Dendritic cell treated with granulocyte-macrophage colony-stimulating factor and Interleukin-4, amounts not matched to agents 40 ng/mL and 50 ng/mL, for 4 days (primary cell): Measurements from ENCODE around the gene LYPD6B.

Experiments used
- H3K27ac Mint-ChIP-seq: one replicate; pipeline ENCODE4 v1.8.0; 2022; ENCODE audit warnings: mild to moderate bottlenecking, mixed read lengths
- H3K27me3 Mint-ChIP-seq: one replicate; pipeline ENCODE4 v1.8.0; 2022; ENCODE audit warnings: mild to moderate bottlenecking, mixed read lengths
- H3K36me3 Mint-ChIP-seq: one replicate; pipeline ENCODE4 v1.8.0; 2022; ENCODE audit warnings: low read depth, mixed read lengths
- H3K4me1 Mint-ChIP-seq: one replicate; pipeline ENCODE4 v1.8.0; 2022; ENCODE audit warnings: low read depth, mixed read lengths
- H3K4me3 Mint-ChIP-seq: one replicate; pipeline ENCODE4 v1.8.0; 2022; ENCODE audit warnings: mild to moderate bottlenecking, moderate library complexity, mixed read lengths
- H3K9me3 Mint-ChIP-seq: one replicate; pipeline ENCODE4 v1.8.0; 2022; ENCODE audit warnings: mixed read lengths
- intact Hi-C: fragments of 100-400 bp; cut with micrococcal nuclease; formaldehyde crosslinking; loops from one replicate; pipeline ENCODE4 v1.15.0; 2022

LYPD6B gene

GRCh38 chr2:149192427-149192826, 153.9 kb downstream of the LYPD6B start:
- Mint-ChIP-seq H3K27me3 (peaks cover 4% of the 10 kb centered on the region), H3K4me3 (no peak overlapping the region), H3K36me3 (no peaks in the 10 kb centered on the region), H3K4me1 (no peaks in the 10 kb centered on the region), H3K9me3 (no peaks in the 10 kb centered on the region), H3K27ac (no peak overlapping the region)
- intact Hi-C loops, result no loop called here

- Mint-ChIP-seq H3K27ac (no peak overlapping the region), H3K9me3 (no peaks in the 10 kb centered on the region), H3K36me3 (no peaks in the 10 kb centered on the region), H3K4me3 (no peak overlapping the region), H3K4me1 (no peaks in the 10 kb centered on the region), H3K27me3 (peaks cover 4% of the 10 kb centered on the region)
- intact Hi-C loops, result no loop called here
Observed at GRCh38 chr2:149200109-149200520, 161.6 kb downstream of the LYPD6B start.

GRCh38 chr2:149204686-149205085, 166.2 kb downstream of the LYPD6B start:
- Mint-ChIP-seq H3K27me3 (no peaks in the 10 kb centered on the region), H3K4me3 (no peak overlapping the region), H3K36me3 (no peaks in the 10 kb centered on the region), H3K9me3 (no peaks in the 10 kb centered on the region), H3K4me1 (no peaks in the 10 kb centered on the region), H3K27ac (no peak overlapping the region)
- intact Hi-C loops, result no loop called here

GRCh38 chr2:149205143-149205542, 166.6 kb downstream of the LYPD6B start:
- no peaks in the 10 kb centered on the region for H3K27me3 Mint-ChIP-seq
- H3K36me3 Mint-ChIP-seq, result no peaks in the 10 kb centered on the region
- H3K9me3 Mint-ChIP-seq, result no peaks in the 10 kb centered on the region
- intact Hi-C loops, result no loop called here
- H3K4me3 Mint-ChIP-seq, result no peak overlapping the region
- no peaks in the 10 kb centered on the region for H3K4me1 Mint-ChIP-seq
- H3K27ac Mint-ChIP-seq, result no peak overlapping the region

GRCh38 chr2:149213764-149214493, 175.4 kb downstream of the LYPD6B start:
- Mint-ChIP-seq H3K4me1 (no peaks in the 10 kb centered on the region), H3K36me3 (no peaks in the 10 kb centered on the region), H3K4me3 (no peak overlapping the region), H3K27me3 (peaks cover 2% of the 10 kb centered on the region), H3K27ac (no peak overlapping the region), H3K9me3 (no peaks in the 10 kb centered on the region)
- intact Hi-C loops, result no loop called here

- Mint-ChIP-seq H3K4me1 (no peaks in the 10 kb centered on the region), H3K4me3 (no peak overlapping the region), H3K27me3 (peaks cover 2% of the 10 kb centered on the region), H3K27ac (no peak overlapping the region), H3K9me3 (no peaks in the 10 kb centered on the region), H3K36me3 (no peaks in the 10 kb centered on the region)
- intact Hi-C loops, result no loop called here
Observed at GRCh38 chr2:149218497-149218896, 180.0 kb downstream of the LYPD6B start.

GRCh38 chr2:149219856-149220255, 181.4 kb downstream of the LYPD6B start:
- Mint-ChIP-seq H3K27me3 (peaks cover 2% of the 10 kb centered on the region), H3K9me3 (no peaks in the 10 kb centered on the region), H3K36me3 (no peaks in the 10 kb centered on the region), H3K4me3 (no peak overlapping the region), H3K27ac (no peak overlapping the region), H3K4me1 (no peaks in the 10 kb centered on the region)
- intact Hi-C loops, result no loop called here

- Mint-ChIP-seq H3K27me3 (peaks cover 2% of the 10 kb centered on the region), H3K27ac (no peak overlapping the region), H3K4me3 (no peak overlapping the region), H3K4me1 (no peaks in the 10 kb centered on the region), H3K36me3 (no peaks in the 10 kb centered on the region), H3K9me3 (no peaks in the 10 kb centered on the region)
- intact Hi-C loops, result no loop called here
Observed at GRCh38 chr2:149221002-149221401, 182.5 kb downstream of the LYPD6B start.

- Mint-ChIP-seq H3K4me1 (no peaks in the 10 kb centered on the region), H3K27ac (no peak overlapping the region), H3K9me3 (no peaks in the 10 kb centered on the region), H3K4me3 (no peak overlapping the region), H3K36me3 (no peaks in the 10 kb centered on the region), H3K27me3 (no peaks in the 10 kb centered on the region)
- intact Hi-C loops, result no loop called here
Observed at GRCh38 chr2:149221898-149222297, 183.4 kb downstream of the LYPD6B start.

- intact Hi-C loops, result no loop called here
- Mint-ChIP-seq H3K36me3 (no peaks in the 10 kb centered on the region), H3K9me3 (no peaks in the 10 kb centered on the region), H3K27me3 (no peaks in the 10 kb centered on the region), H3K4me3 (no peak overlapping the region), H3K4me1 (no peaks in the 10 kb centered on the region), H3K27ac (no peak overlapping the region)
Observed at GRCh38 chr2:149223472-149224095, 185.1 kb downstream of the LYPD6B start.

GRCh38 chr2:149224543-149224942, 186.0 kb downstream of the LYPD6B start:
- Mint-ChIP-seq H3K36me3 (no peaks in the 10 kb centered on the region), H3K9me3 (no peaks in the 10 kb centered on the region), H3K27ac (no peak overlapping the region), H3K27me3 (no peaks in the 10 kb centered on the region), H3K4me1 (no peaks in the 10 kb centered on the region), H3K4me3 (no peak overlapping the region)
- intact Hi-C loops, result no loop called here

- Mint-ChIP-seq H3K9me3 (no peaks in the 10 kb centered on the region), H3K27me3 (no peaks in the 10 kb centered on the region), H3K4me3 (no peak overlapping the region), H3K27ac (no peak overlapping the region), H3K36me3 (no peaks in the 10 kb centered on the region), H3K4me1 (no peaks in the 10 kb centered on the region)
- intact Hi-C loops, result no loop called here
Observed at GRCh38 chr2:149225446-149225845, 186.9 kb downstream of the LYPD6B start.

GRCh38 chr2:149226790-149227189, 188.3 kb downstream of the LYPD6B start:
- no peaks in the 10 kb centered on the region for H3K4me1 Mint-ChIP-seq
- no peaks in the 10 kb centered on the region for H3K36me3 Mint-ChIP-seq
- H3K9me3 Mint-ChIP-seq, result no peaks in the 10 kb centered on the region
- intact Hi-C loops, result no loop called here
- H3K27me3 Mint-ChIP-seq, result no peaks in the 10 kb centered on the region
- H3K4me3 Mint-ChIP-seq, result no peak overlapping the region
- no peak overlapping the region for H3K27ac Mint-ChIP-seq

- intact Hi-C loops, result no loop called here
- H3K27ac Mint-ChIP-seq, result no peak overlapping the region
- H3K4me1 Mint-ChIP-seq, result no peaks in the 10 kb centered on the region
- H3K9me3 Mint-ChIP-seq, result no peaks in the 10 kb centered on the region
- H3K4me3 Mint-ChIP-seq, result no peak overlapping the region
- peaks cover 4% of the 10 kb centered on the region for H3K27me3 Mint-ChIP-seq
- H3K36me3 Mint-ChIP-seq, result no peaks in the 10 kb centered on the region
Observed at GRCh38 chr2:149235816-149236375, 197.4 kb downstream of the LYPD6B start.
